ENCODE results near the gene MICAL2. TPM values are rescaled to one million over a fixed set of nuclear protein-coding genes. Genes with fewer than 3 reads are reported as not detected.

MICAL2 gene
- total RNA-seq, 6 experiments from 2014 or later, result 17.0 to 50.7 (median 35.9) TPM

GRCh38 chr11:12195768-12196167, 85.4 kb downstream of the MICAL2 start:
- TF ChIP-seq POLR2A (IDR thresholded peaks at IDR 0.05), result no peak
- TF ChIP-seq CTCF (IDR thresholded peaks at IDR 0.05), result no peak
- 81% methylated on average over 5 of the region's 5 CpGs for WGBS (ENCODE audit: insufficient coverage, low coverage, low lambda C conversion rate, missing lambda C conversion rate)
- no peak for DNase-seq

GRCh38 chr11:12196308-12196707, 85.9 kb downstream of the MICAL2 start:
- intact Hi-C loops (cut with DNase I), result no loop called here
- TF ChIP-seq POLR2A (IDR thresholded peaks at IDR 0.05) (no peak), CTCF (IDR thresholded peaks at IDR 0.05) (no peak)
- no peak overlapping the region for H3K27ac ChIP-seq

More at GRCh38 chr11:12195768-12196167, 85.4 kb downstream of the MICAL2 start:
- intact Hi-C loops (cut with DNase I), result no loop called here
- H3K27ac ChIP-seq, result no peak overlapping the region
- H3K27me3 ChIP-seq, result no peaks in the 10 kb centered on the region
- no peak overlapping the region for H3K4me3 ChIP-seq
- H3K9me3 ChIP-seq, result no peaks in the 10 kb centered on the region
- peak in 2 of 4 donors; percentile 25 to 33 for ATAC-seq
- no peaks in the 10 kb centered on the region for H3K36me3 ChIP-seq
- peaks cover 0 to 4% (median 0%) of the 10 kb centered on the region in 4 donors for H3K4me1 ChIP-seq

GRCh38 chr11:12196872-12197271, 86.5 kb downstream of the MICAL2 start:
- H3K36me3 ChIP-seq, result no peaks in the 10 kb centered on the region
- TF ChIP-seq POLR2A (IDR thresholded peaks at IDR 0.05), result no peak
- TF ChIP-seq CTCF (IDR thresholded peaks at IDR 0.05), result no peak
- no peak for DNase-seq
- no peak for ATAC-seq
- intact Hi-C loops (cut with DNase I), result no loop called here
- H3K27ac ChIP-seq, result no peak overlapping the region
- peaks cover 0 to 4% (median 0%) of the 10 kb centered on the region in 4 donors for H3K4me1 ChIP-seq
- H3K27me3 ChIP-seq, result no peaks in the 10 kb centered on the region
- no peaks in the 10 kb centered on the region for H3K9me3 ChIP-seq
- H3K4me3 ChIP-seq, result no peak overlapping the region

More at GRCh38 chr11:12196308-12196707, 85.9 kb downstream of the MICAL2 start:
- no peak for DNase-seq
- Histone ChIP-seq H3K9me3 (no peaks in the 10 kb centered on the region), H3K4me1 (peaks cover 0 to 4% (median 0%) of the 10 kb centered on the region in 4 donors), H3K4me3 (no peak overlapping the region), H3K36me3 (no peaks in the 10 kb centered on the region), H3K27me3 (no peaks in the 10 kb centered on the region)
- no peak for ATAC-seq
- 92% methylated on average over 2 of the region's 2 CpGs for WGBS (ENCODE audit: insufficient coverage, low coverage, low lambda C conversion rate, missing lambda C conversion rate)

- Histone ChIP-seq H3K27me3 (no peaks in the 10 kb centered on the region), H3K27ac (no peak overlapping the region), H3K4me3 (no peak overlapping the region), H3K9me3 (no peaks in the 10 kb centered on the region), H3K4me1 (peaks cover 0 to 4% (median 0%) of the 10 kb centered on the region in 4 donors), H3K36me3 (no peaks in the 10 kb centered on the region)
- WGBS (ENCODE audit: insufficient coverage, low coverage, low lambda C conversion rate, missing lambda C conversion rate), result no CpG with 5 or more reads among the region's 8 CpGs
- TF ChIP-seq POLR2A (IDR thresholded peaks at IDR 0.05) (no peak), CTCF (IDR thresholded peaks at IDR 0.05) (no peak)
- DNase-seq, result no peak
- intact Hi-C loops (cut with DNase I), result no loop called here
- ATAC-seq, result peak in 1 of 4 donors; percentile 20
These were observed 88.1 kb downstream of the MICAL2 start for GRCh38 chr11:12198251-12199222.
